Upper lobe of right lung (tissue), 1 donor: ENCODE results near the gene VPS16. TPM values are rescaled to one million over a fixed set of nuclear protein-coding genes. Genes with fewer than 3 reads are reported as not detected.

Source experiments
- ATAC-seq: fragments of 200-7000 bp; cut with Tn5 transposase; one replicate; pipeline ENCODE4 v1.9.1; 2020; ENCODE audit warnings: mild to moderate bottlenecking, moderate library complexity
- DNase-seq: peaks from one replicate; pipeline ENCODE4 v3.0.0-alpha.2; 2020
- H3K27ac ChIP-seq: fragments of 200-600 bp; one replicate; pipeline ENCODE4 v1.8.0; 2022
- H3K27me3 ChIP-seq: fragments of 200-600 bp; one replicate; pipeline ENCODE4 v1.8.0; 2022; ENCODE audit warnings: mild to moderate bottlenecking
- H3K36me3 ChIP-seq: fragments of 200-600 bp; one replicate; pipeline ENCODE4 v1.8.0; 2022
- H3K4me1 ChIP-seq: fragments of 200-600 bp; one replicate; pipeline ENCODE4 v1.8.0; 2022
- H3K4me3 ChIP-seq: fragments of 200-600 bp; one replicate; pipeline ENCODE4 v1.8.0; 2022; ENCODE audit warnings: mild to moderate bottlenecking
- H3K9me3 ChIP-seq: fragments of 200-600 bp; one replicate; pipeline ENCODE4 v1.8.0; 2022
- intact Hi-C: fragments of 100-400 bp; cut with DNase I; formaldehyde crosslinking; loops from one replicate; pipeline ENCODE4 v1.11.0; 2022
- total RNA-seq: library from RNA; stranded (reverse); fragmentation: NEBNext Ultra II Directional; extraction: Animal tissue kit (Norgen Biotek cat#: 25700); gene quantifications from one replicate; pipeline ENCODE4 v1.2.1, GENCODE V29; 2021
- TF ChIP-seq, protein P1 (sequence below): fragments of 200-600 bp; IDR thresholded peaks from one replicate; pipeline ENCODE4 v1.8.0; 2022; ENCODE audit warnings: antibody characterized with exemption
- donor health status: DM: no; HTN: yes; CAD: no; lungs with severe emphysema.

Gene VPS16
- total RNA-seq, 1 donor from 2014 or later: 34.8 TPM

DNA sequence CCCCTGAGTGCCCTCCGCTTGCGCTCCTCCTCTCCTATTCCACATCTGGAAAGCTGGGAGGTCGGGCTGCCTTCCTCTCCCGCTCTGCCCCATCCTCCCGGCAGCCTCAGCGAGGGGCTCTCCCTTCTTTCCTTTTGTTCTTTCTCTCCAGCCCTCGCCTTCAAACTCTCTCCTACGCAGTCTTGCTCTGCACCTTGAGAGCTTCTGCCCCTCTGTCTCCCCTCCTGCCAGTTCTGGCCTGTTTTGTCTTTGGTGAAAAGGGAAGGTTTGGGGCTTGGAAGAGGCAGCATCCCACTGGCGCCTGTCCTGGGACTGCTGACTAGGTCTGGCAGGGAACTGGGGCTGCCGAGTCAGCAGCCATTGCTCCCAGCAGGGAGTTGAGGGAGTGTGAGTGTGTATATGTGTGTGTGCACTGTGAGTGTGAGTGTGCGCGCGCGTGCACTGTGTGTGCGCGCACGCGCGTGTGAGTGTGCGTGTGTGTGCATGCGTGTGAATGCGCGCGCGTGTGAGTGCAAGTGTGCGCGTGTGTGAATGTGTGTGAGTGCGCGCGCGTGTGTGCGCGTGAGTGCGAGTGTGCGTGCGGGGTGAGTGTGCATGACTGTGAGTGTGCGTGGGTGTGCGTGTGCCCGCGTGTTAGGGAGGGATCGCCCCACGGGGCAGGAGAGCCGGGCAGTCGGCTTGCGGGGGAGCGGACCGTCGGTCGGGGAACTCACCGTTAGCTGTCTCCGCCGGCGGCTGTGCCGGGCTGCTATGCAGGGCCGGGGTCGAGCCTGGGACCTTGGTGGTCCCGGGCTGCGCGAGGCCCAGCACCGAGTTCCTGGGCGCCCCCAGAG, 40.6 kb upstream of the VPS16 start:
- H3K27me3 ChIP-seq: peaks cover 64% of the 10 kb centered on the region
- DNase-seq: no peak

DNA sequence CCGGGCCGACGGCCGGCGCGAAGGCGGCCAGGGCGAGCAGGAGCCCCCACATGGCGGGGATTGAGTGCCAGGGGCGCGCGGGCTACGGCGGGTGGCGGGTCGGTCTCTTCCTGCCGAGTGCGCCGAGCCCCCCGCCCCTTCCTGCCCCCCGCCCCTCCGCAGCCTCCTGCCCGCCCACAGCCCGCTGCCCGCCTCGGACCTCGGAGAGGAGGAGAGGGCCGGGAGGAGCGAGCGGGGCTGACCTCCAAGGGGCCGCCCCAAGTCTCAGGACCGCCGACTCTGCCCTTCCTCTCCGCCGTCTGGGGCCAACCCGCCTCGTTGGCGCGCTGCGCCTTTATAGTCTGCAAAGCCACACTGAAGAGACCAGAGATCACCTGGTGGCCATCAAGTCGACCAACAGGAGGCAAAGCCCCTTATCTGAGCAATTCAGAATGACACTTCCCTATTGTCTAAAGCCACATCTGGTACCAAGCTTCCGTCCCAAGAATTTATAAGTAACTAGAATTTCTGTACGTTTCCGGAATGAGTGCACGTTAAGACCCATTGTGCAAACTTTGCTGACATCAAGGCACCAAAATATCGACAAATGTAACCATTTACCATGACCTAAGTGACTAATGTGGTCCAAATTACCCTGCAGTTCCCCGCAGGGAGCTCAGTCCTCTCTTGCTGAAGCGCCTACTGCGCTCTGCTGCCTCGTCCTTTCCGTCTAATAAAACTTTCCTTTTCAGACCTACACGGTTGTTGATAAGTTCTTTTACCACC, 39.8 kb upstream of the VPS16 start, which contains the start of gene CPXM1:
Gene CPXM1 (minus strand): TSS at position 107 of the 765 bp plus-strand sequence. CDS start 55 bp downstream, at position 52.
- ATAC-seq (peak; percentile 4), DNase-seq (no peak)
- H3K4me3 ChIP-seq: peak within 1 kb of the TSS; percentile 32
- no peak within 1 kb of the TSS for H3K27ac ChIP-seq
- H3K36me3 ChIP-seq: no peaks in the 10 kb centered on the region
- intact Hi-C loops: no loop called here
- H3K27me3 ChIP-seq: peaks cover 72% of the 10 kb centered on the region
- H3K9me3 ChIP-seq: no peaks in the 10 kb centered on the region
- TF ChIP-seq, protein P1, sequence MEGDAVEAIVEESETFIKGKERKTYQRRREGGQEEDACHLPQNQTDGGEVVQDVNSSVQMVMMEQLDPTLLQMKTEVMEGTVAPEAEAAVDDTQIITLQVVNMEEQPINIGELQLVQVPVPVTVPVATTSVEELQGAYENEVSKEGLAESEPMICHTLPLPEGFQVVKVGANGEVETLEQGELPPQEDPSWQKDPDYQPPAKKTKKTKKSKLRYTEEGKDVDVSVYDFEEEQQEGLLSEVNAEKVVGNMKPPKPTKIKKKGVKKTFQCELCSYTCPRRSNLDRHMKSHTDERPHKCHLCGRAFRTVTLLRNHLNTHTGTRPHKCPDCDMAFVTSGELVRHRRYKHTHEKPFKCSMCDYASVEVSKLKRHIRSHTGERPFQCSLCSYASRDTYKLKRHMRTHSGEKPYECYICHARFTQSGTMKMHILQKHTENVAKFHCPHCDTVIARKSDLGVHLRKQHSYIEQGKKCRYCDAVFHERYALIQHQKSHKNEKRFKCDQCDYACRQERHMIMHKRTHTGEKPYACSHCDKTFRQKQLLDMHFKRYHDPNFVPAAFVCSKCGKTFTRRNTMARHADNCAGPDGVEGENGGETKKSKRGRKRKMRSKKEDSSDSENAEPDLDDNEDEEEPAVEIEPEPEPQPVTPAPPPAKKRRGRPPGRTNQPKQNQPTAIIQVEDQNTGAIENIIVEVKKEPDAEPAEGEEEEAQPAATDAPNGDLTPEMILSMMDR: no peak
- H3K4me1 ChIP-seq: peaks cover 12% of the 10 kb centered on the region

More for the DNA sequence above, 40.6 kb upstream of the VPS16 start:
- peak; percentile 6 for ATAC-seq
- H3K36me3 ChIP-seq: no peaks in the 10 kb centered on the region
- H3K9me3 ChIP-seq: no peaks in the 10 kb centered on the region
- TF ChIP-seq, protein P1: no peak
- intact Hi-C loops: no loop called here
- peak overlapping the region; percentile 32 for H3K4me3 ChIP-seq
- no peak overlapping the region for H3K27ac ChIP-seq
- H3K4me1 ChIP-seq: peaks cover 12% of the 10 kb centered on the region

DNA sequence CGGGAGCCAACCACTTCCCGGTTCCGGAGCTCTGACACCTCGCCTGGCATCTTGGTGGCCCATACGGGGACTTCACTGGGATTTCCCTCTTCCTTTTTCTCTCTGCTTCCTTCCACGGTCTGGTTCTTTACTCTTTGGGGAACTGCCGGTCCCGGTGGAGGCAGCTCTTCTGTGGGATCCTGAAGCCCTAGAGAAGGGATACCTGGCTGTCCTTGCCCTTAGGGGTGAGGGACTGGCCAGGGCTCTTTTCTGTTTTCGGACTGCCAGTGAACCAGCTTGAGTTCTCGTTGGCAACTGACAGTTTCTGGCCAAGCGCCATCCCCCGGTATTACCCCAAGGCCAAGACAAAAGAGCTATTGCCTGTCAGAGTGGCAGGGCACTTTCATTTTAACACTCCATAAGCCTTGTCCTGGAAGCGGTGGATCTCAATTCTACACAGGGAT, 39.2 kb upstream of the VPS16 start:
- H3K4me3 ChIP-seq: no peak overlapping the region
- H3K27me3 ChIP-seq: peaks cover 78% of the 10 kb centered on the region

DNA sequence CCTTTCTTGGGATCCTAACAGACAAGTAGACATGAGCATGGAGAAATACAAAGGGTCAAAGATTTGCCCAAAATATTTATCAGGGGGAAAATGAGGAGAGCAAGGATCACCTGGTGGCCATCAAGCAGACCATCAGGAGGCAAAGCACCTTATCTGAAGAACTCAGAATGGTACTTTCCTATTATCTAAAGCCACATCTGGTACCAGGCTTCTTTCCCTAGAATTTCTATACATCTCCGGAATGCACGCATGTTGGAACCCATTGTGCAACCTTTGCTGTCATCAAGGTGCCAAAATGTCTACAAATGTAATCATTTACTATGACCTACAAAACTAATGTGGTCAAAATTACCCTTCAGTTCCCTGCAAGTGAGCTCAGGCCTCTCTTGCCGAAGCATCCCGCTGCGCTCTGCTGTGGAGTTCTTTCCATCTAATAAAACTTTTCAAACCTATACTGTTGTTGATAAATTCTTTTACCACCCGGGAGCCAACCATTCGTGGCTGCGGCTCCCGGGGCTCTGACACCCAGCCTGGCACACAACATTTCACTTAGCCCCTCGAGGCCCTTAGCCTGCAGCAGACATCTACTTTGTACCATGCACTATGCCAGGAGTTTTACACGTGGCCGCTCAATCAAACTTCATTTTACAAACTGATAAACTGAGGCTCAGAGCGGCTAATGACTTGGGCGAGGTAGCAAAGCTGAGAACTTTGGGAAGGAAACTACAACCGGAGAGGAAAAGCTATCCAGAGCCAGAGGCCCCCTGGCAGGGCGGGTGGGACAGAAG, 36.3 kb upstream of the VPS16 start:
- DNase-seq (no peak), ATAC-seq (no peak)
- TF ChIP-seq, protein P1: no peak
- Histone ChIP-seq H3K4me3 (no peak overlapping the region), H3K36me3 (no peaks in the 10 kb centered on the region), H3K4me1 (peaks cover 12% of the 10 kb centered on the region), H3K27ac (no peak overlapping the region), H3K9me3 (no peaks in the 10 kb centered on the region), H3K27me3 (peaks cover 85% of the 10 kb centered on the region)
- intact Hi-C loops: no loop called here

More for the DNA sequence above, 39.2 kb upstream of the VPS16 start:
- DNase-seq (no peak), ATAC-seq (no peak)
- H3K9me3 ChIP-seq: no peaks in the 10 kb centered on the region
- no peak overlapping the region for H3K27ac ChIP-seq
- no peaks in the 10 kb centered on the region for H3K36me3 ChIP-seq
- intact Hi-C loops: no loop called here
- H3K4me1 ChIP-seq: peaks cover 12% of the 10 kb centered on the region
- TF ChIP-seq, protein P1: no peak
